ENCODE results near the gene PLEKHO2.
"Not testable (repeated sequence)": the region's sequence is repeated elsewhere in the genome, so short reads cannot be mapped to it uniquely, and the experiment has no call there.

DNA sequence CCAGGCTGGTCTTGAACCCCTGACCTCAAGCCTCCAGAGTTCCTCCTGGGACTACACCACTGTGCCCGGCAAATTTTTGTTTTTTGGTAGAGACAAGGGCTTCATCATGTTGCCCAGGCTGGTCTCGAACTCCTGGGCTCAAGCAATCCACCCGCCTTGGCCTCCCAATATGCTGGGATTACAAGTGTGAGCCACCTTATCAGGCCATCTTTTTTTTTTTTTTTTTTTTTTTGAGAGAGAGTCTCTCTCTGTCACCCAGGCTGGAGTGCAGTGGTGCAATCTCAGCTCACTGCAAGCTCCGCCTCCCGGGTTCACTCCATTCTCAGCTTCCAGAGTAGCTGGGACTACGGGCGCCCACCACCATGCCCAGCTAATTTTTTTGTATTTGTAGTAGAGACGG, 27.4 kb upstream of the PLEKHO2 start:
- TF ChIP-seq, protein P1, sequence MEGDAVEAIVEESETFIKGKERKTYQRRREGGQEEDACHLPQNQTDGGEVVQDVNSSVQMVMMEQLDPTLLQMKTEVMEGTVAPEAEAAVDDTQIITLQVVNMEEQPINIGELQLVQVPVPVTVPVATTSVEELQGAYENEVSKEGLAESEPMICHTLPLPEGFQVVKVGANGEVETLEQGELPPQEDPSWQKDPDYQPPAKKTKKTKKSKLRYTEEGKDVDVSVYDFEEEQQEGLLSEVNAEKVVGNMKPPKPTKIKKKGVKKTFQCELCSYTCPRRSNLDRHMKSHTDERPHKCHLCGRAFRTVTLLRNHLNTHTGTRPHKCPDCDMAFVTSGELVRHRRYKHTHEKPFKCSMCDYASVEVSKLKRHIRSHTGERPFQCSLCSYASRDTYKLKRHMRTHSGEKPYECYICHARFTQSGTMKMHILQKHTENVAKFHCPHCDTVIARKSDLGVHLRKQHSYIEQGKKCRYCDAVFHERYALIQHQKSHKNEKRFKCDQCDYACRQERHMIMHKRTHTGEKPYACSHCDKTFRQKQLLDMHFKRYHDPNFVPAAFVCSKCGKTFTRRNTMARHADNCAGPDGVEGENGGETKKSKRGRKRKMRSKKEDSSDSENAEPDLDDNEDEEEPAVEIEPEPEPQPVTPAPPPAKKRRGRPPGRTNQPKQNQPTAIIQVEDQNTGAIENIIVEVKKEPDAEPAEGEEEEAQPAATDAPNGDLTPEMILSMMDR (IDR thresholded peaks at IDR 0.05): not testable (repeated sequence)
- TF ChIP-seq POLR2A (IDR thresholded peaks at IDR 0.05): not testable (repeated sequence)

All from esophagus squamous epithelium (tissue), 4 donors.